Measurements from ENCODE around the gene CDKL2. TPM values are rescaled to one million over a fixed set of nuclear protein-coding genes. Genes with fewer than 3 reads are reported as not detected.
"Not testable (repeated sequence)": the region's sequence is repeated elsewhere in the genome, so short reads cannot be mapped to it uniquely, and the experiment has no call there.

Gene CDKL2
- total and polyA plus RNA-seq, 9 donors: 0.08 to 0.26 (median 0.16) TPM

GRCh38 chr4:75537308-75537707, 93.0 kb downstream of the CDKL2 start:
- H3K4me1 ChIP-seq (ENCODE audit: control insufficient read depth, insufficient read depth, low read length): not testable (repeated sequence)
- 90% methylated on average over 1 of the region's 6 CpGs for WGBS (ENCODE audit: insufficient coverage)

GRCh38 chr4:75533926-75534325, 96.4 kb downstream of the CDKL2 start:
- not testable (repeated sequence) for H3K27ac ChIP-seq (ENCODE audit: low read length); H3K4me3 ChIP-seq (ENCODE audit: low read length); DNase-seq; H3K4me1 ChIP-seq (ENCODE audit: control insufficient read depth, insufficient read depth, low read length); H3K27me3 ChIP-seq (ENCODE audit: control insufficient read depth, insufficient read depth, low read length)
- peaks cover 18% of the 10 kb centered on the region for H3K36me3 ChIP-seq (ENCODE audit: control insufficient read depth, insufficient read depth, low read length)
- peaks cover 15% of the 10 kb centered on the region for H3K9me3 ChIP-seq (replicated peaks; ENCODE audit: control insufficient read depth, low read depth, low read length)

More at GRCh38 chr4:75537308-75537707, 93.0 kb downstream of the CDKL2 start:
- H3K36me3 ChIP-seq (ENCODE audit: control insufficient read depth, insufficient read depth, low read length); DNase-seq; H3K27me3 ChIP-seq (ENCODE audit: control insufficient read depth, insufficient read depth, low read length); H3K27ac ChIP-seq (ENCODE audit: low read length); H3K4me3 ChIP-seq (ENCODE audit: low read length): not testable (repeated sequence)
- H3K9me3 ChIP-seq (replicated peaks; ENCODE audit: control insufficient read depth, low read depth, low read length): peaks cover 15% of the 10 kb centered on the region

- H3K9me3 ChIP-seq (replicated peaks; ENCODE audit: control insufficient read depth, low read depth, low read length): peaks cover 15% of the 10 kb centered on the region
- WGBS (ENCODE audit: insufficient coverage): 67% methylated on average over 1 of the region's 4 CpGs
- H3K4me3 ChIP-seq (ENCODE audit: low read length); H3K27me3 ChIP-seq (ENCODE audit: control insufficient read depth, insufficient read depth, low read length); H3K27ac ChIP-seq (ENCODE audit: low read length); DNase-seq; H3K4me1 ChIP-seq (ENCODE audit: control insufficient read depth, insufficient read depth, low read length): not testable (repeated sequence)
- H3K36me3 ChIP-seq (ENCODE audit: control insufficient read depth, insufficient read depth, low read length): peaks cover 18% of the 10 kb centered on the region
Measured at GRCh38 chr4:75533339-75533887, 96.9 kb downstream of the CDKL2 start.

- not testable (repeated sequence) for H3K4me3 ChIP-seq (ENCODE audit: low read length); H3K27me3 ChIP-seq (ENCODE audit: control insufficient read depth, insufficient read depth, low read length); DNase-seq; H3K4me1 ChIP-seq (ENCODE audit: control insufficient read depth, insufficient read depth, low read length); H3K27ac ChIP-seq (ENCODE audit: low read length)
- WGBS (ENCODE audit: insufficient coverage): 100% methylated on average over 2 of the region's 7 CpGs
- peaks cover 12% of the 10 kb centered on the region for H3K9me3 ChIP-seq (replicated peaks; ENCODE audit: control insufficient read depth, low read depth, low read length)
- H3K36me3 ChIP-seq (ENCODE audit: control insufficient read depth, insufficient read depth, low read length): peaks cover 21% of the 10 kb centered on the region
Measured at GRCh38 chr4:75531536-75532143, 98.7 kb downstream of the CDKL2 start.

GRCh38 chr4:75530556-75531322, 99.6 kb downstream of the CDKL2 start:
- H3K4me3 ChIP-seq (ENCODE audit: low read length): no peak overlapping the region
- 100% methylated on average over 1 of the region's 2 CpGs for WGBS (ENCODE audit: insufficient coverage)
- no peak overlapping the region for H3K27ac ChIP-seq (ENCODE audit: low read length)
- no peak for DNase-seq
- peaks cover 11% of the 10 kb centered on the region for H3K9me3 ChIP-seq (replicated peaks; ENCODE audit: control insufficient read depth, low read depth, low read length)
- no peaks in the 10 kb centered on the region for H3K4me1 ChIP-seq (ENCODE audit: control insufficient read depth, insufficient read depth, low read length)
- no peaks in the 10 kb centered on the region for H3K27me3 ChIP-seq (ENCODE audit: control insufficient read depth, insufficient read depth, low read length)
- peaks cover 30% of the 10 kb centered on the region for H3K36me3 ChIP-seq (ENCODE audit: control insufficient read depth, insufficient read depth, low read length)

Other genes starting within 250 kb of the CDKL2 start
- gene RCHY1, start 116.1 kb downstream of the CDKL2 start, total RNA-seq: 19.2 TPM
- 10 to 100 TPM; 23.7 to 34.1 (median 27.7) TPM for gene RCHY1, start 116.1 kb downstream of the CDKL2 start, polyA plus RNA-seq (ENCODE audit: insufficient read depth in 1 of 8, insufficient read length in 8 of 8, low replicate concordance in 1 of 8)
- gene THAP6, start 116.1 kb downstream of the CDKL2 start, total RNA-seq: 16.1 TPM
- gene THAP6, start 116.1 kb downstream of the CDKL2 start, polyA plus RNA-seq (ENCODE audit: insufficient read depth in 1 of 8, insufficient read length in 8 of 8, low replicate concordance in 1 of 8): 10 to 100 TPM; 10.5 to 16.6 (median 12.2) TPM
- not detected for gene ODAPH, start 74.5 kb downstream of the CDKL2 start, total RNA-seq
- gene ODAPH, start 74.5 kb downstream of the CDKL2 start, polyA plus RNA-seq (ENCODE audit: insufficient read depth in 1 of 8, insufficient read length in 8 of 8, low replicate concordance in 1 of 8): under 1 TPM in 2 of 8 donors, not detected in 6; 0.18 to 0.22 TPM
- 116 TPM for gene G3BP2, start 42.9 kb upstream of the CDKL2 start, total RNA-seq
- 100 to 1,000 TPM in 7 of 8 donors, 10 to 100 TPM in 1; 97.7 to 180 (median 161) TPM for gene G3BP2, start 42.9 kb upstream of the CDKL2 start, polyA plus RNA-seq (ENCODE audit: insufficient read depth in 1 of 8, insufficient read length in 8 of 8, low replicate concordance in 1 of 8)
- gene USO1, start 94.0 kb upstream of the CDKL2 start, total RNA-seq: 187 TPM
- 100 to 1,000 TPM; 145 to 209 (median 174) TPM for gene USO1, start 94.0 kb upstream of the CDKL2 start, polyA plus RNA-seq (ENCODE audit: insufficient read depth in 1 of 8, insufficient read length in 8 of 8, low replicate concordance in 1 of 8)